Gastroesophageal sphincter (tissue), 4 donors: ENCODE data around the gene CXCL6. TPM values are rescaled to one million over a fixed set of nuclear protein-coding genes. Genes with fewer than 3 reads are reported as not detected.

Source experiments
- ATAC-seq: fragments of 150-250 bp; one replicate; pipeline ENCODE4 v1.9.1; 2016; ENCODE audit warnings: mild to moderate bottlenecking, moderate library complexity
- H3K27ac ChIP-seq, 4 donors: fragments of 200-600 bp; sonication (generic) in 3 of 4; 1 replicate in 3 of 4; 2 replicates in 1 of 4; pipeline ENCODE4 v1.5.1; 2016 to 2019
- H3K27me3 ChIP-seq: fragments of 200-600 bp; sonication (generic); one replicate; pipeline ENCODE4 v1.5.1; 2019
- H3K36me3 ChIP-seq, 2 donors: fragments of 200-600 bp; sonication (generic); one replicate each; pipeline ENCODE4 v1.5.1; 2019; ENCODE audit warnings: control low read depth in 1 of 2
- H3K4me1 ChIP-seq, 3 donors: fragments of 200-600 bp; sonication (generic); 1 replicate in 2 of 3; 2 replicates in 1 of 3; pipeline ENCODE4 v1.5.1; 2016 to 2019; ENCODE audit warnings: control low read depth in 2 of 3
- H3K4me3 ChIP-seq, 2 donors: fragments of 200-600 bp; sonication (generic); one replicate each; pipeline ENCODE4 v1.5.1; 2019; ENCODE audit warnings: mild to moderate bottlenecking in 1 of 2, moderate library complexity in 1 of 2
- H3K9me3 ChIP-seq, 3 donors: fragments of 200-600 bp; sonication (generic); one replicate each; pipeline ENCODE4 v1.5.1; 2017 to 2019; ENCODE audit warnings: control low read depth in 2 of 3
- EP300 ChIP-seq: sonication (generic); formaldehyde crosslinking; IDR thresholded peaks from one replicate; pipeline ENCODE4 v1.6.1; 2017; ENCODE audit warnings: antibody characterized with exemption, mild to moderate bottlenecking
- POLR2A ChIP-seq, 2 donors: fragments of 450-650 bp; IDR thresholded peaks; one replicate each; pipeline ENCODE4 v1.6.1; 2017; ENCODE audit warnings: antibody characterized with exemption in 2 of 2, mild to moderate bottlenecking in 2 of 2, moderate library complexity in 1 of 2
- POLR2AphosphoS5 ChIP-seq: sonication (generic); formaldehyde crosslinking; IDR thresholded peaks from one replicate; pipeline ENCODE4 v1.6.1; 2017; ENCODE audit warnings: antibody characterized with exemption
- WGBS, 2 donors: methylation state at CpG; one replicate each; pipeline ENCODE4 v1.1.5; 2018; ENCODE audit warnings: low coverage in 1 of 2; 5-methylcytosine and 5-hydroxymethylcytosine counted together
- total RNA-seq, 4 donors: library from RNA; depleted of rRNA; stranded (reverse); fragments of >200 nt; gene quantifications; one replicate each; pipeline ENCODE4 v1.1.0, GENCODE V29; 2016
- TF ChIP-seq, protein P1 (sequence below), 4 experiments: fragments of 200-600 bp in 2 of 4; fragments of 450-650 bp in 2 of 4; sonication (generic) in 1 of 4; IDR thresholded peaks; one replicate each; pipeline ENCODE4 v1.5.1; 2017 to 2019; ENCODE audit warnings: antibody characterized with exemption in 4 of 4, mild to moderate bottlenecking in 2 of 4, moderate library complexity in 2 of 4

CXCL6 gene
- total RNA-seq, 4 donors from 2014 or later, result 1.1 TPM; not detected in 3

DNA sequence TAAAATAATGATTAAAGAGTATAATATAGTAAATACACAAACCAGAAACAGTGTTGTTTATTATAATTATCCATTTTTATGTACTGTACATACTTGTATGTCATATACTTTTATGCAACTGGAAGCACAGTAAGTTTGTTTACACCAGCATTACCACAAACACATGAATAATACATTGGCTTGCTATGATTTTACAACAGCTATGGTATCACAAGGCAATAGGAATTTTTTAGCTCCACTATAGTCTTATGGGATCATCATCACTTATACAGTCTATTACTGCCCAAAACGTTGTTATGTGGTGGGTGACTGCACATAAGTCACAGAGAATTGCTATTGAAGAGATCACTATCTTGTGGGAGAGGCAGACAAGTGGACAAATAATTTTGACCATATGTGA, 14.8 kb downstream of the CXCL6 start:
- Histone ChIP-seq H3K27ac (no peak overlapping the region), H3K4me1 (no peaks in the 10 kb centered on the region), H3K9me3 (no peaks in the 10 kb centered on the region), H3K4me3 (no peak overlapping the region), H3K36me3 (no peaks in the 10 kb centered on the region), H3K27me3 (peaks cover 12% of the 10 kb centered on the region)
- 44 to 75% methylated on average over 1 of the region's 1 CpG for WGBS, 2 donors
- TF ChIP-seq, protein P1, sequence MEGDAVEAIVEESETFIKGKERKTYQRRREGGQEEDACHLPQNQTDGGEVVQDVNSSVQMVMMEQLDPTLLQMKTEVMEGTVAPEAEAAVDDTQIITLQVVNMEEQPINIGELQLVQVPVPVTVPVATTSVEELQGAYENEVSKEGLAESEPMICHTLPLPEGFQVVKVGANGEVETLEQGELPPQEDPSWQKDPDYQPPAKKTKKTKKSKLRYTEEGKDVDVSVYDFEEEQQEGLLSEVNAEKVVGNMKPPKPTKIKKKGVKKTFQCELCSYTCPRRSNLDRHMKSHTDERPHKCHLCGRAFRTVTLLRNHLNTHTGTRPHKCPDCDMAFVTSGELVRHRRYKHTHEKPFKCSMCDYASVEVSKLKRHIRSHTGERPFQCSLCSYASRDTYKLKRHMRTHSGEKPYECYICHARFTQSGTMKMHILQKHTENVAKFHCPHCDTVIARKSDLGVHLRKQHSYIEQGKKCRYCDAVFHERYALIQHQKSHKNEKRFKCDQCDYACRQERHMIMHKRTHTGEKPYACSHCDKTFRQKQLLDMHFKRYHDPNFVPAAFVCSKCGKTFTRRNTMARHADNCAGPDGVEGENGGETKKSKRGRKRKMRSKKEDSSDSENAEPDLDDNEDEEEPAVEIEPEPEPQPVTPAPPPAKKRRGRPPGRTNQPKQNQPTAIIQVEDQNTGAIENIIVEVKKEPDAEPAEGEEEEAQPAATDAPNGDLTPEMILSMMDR (IDR thresholded peaks at IDR 0.05), result no peak
- TF ChIP-seq POLR2A (IDR thresholded peaks at IDR 0.05), result no peak
- TF ChIP-seq EP300, result no peak
- no peak for TF ChIP-seq POLR2AphosphoS5
- no peak for ATAC-seq

DNA sequence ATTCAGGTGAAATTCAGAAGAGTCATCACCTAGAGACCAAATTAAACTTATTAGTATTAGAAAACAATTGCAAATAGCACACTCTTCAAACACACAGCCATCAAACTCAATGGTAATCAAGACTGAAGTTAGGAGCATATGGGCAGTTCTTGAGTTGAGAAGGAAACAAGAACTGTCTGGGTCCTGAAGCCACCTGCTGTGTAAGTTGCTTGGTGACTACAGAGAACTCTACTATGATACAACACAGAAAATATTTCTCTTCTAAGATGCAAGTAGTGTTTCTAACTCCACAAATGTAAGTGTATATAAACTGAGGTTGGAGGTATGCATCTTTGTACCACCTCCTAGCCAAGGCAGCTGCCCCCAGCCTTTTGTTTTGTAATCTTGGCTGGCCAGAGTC, 16.3 kb downstream of the CXCL6 start:
- H3K27ac ChIP-seq, result no peak overlapping the region
- H3K9me3 ChIP-seq, result no peaks in the 10 kb centered on the region
- no peak overlapping the region for H3K4me3 ChIP-seq
- H3K27me3 ChIP-seq, result peaks cover 12% of the 10 kb centered on the region
- no peaks in the 10 kb centered on the region for H3K36me3 ChIP-seq
- H3K4me1 ChIP-seq, result no peaks in the 10 kb centered on the region
- TF ChIP-seq POLR2A (IDR thresholded peaks at IDR 0.05) (no peak), POLR2AphosphoS5 (no peak), EP300 (no peak)
- TF ChIP-seq, protein P1 (IDR thresholded peaks at IDR 0.05), result no peak
- no peak for ATAC-seq

DNA sequence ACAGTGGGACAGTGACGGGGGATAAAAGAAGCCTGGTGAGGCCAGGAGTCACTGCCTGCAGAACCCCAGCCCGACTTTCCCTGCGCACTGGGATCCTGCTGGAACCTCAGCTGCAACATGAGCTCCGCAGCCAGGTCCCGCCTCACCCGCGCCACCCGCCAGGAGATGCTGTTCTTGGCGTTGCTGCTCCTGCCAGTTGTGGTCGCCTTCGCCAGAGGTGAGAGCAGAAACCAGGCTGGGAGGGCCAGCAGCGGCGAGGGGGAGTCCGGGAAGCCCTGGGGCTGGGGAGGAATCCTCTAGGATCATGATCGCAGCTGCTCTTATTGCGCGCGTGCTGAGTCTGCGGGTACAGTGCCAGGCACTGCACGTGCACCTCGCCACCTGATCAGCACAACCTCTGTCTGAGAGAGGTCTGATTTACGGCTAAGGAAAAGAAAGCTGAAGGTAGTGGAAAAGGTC, 16.8 kb downstream of the CXCL6 start, which contains the start of gene PF4V1:
Gene PF4V1, plus strand, starts transcription at position 51 of the 459 bp plus-strand sequence. Its CDS starts 67 bp downstream, at position 118.
- TF ChIP-seq, protein P1 (IDR thresholded peaks at IDR 0.05), result no peak
- TF ChIP-seq EP300 (no peak), POLR2A (IDR thresholded peaks at IDR 0.05) (no peak), POLR2AphosphoS5 (no peak)
- no peak within 1 kb of the TSS for H3K27ac ChIP-seq
- H3K27me3 ChIP-seq, result peaks cover 12% of the 10 kb centered on the region
- no peak within 1 kb of the TSS for H3K4me3 ChIP-seq
- no peak for ATAC-seq
- H3K4me1 ChIP-seq, result no peaks in the 10 kb centered on the region
- 4 to 20% methylated on average over 1 to 10 of the region's 22 CpGs for WGBS, 2 donors
- H3K36me3 ChIP-seq, result no peaks in the 10 kb centered on the region
- H3K9me3 ChIP-seq, result no peaks in the 10 kb centered on the region

DNA sequence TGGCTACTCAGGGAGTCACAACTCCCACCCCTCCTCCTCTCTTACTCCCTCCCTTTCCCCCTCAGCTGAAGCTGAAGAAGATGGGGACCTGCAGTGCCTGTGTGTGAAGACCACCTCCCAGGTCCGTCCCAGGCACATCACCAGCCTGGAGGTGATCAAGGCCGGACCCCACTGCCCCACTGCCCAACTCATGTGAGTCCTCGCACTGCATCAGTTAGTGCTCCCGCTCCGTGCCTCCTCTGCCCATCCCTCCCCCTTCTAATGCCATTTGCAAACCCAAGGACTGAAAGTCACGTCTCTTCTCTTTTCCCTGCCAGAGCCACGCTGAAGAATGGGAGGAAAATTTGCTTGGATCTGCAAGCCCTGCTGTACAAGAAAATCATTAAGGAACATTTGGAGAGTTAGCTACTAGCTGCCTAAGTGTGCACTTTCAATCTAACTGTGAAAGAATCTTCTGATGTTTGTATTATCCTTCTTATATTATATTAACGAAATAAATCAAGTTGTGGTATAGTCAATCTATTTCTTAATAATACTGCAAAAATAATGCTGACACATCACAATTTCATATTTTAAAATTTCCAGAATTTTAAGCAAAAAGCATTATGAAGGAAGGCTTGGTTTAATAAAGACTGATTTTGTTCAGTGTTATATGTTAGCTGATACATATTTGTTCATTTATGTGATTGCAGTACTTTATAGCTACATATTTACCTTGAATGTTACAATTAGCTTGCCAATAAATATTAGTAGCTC, 17.4 kb downstream of the CXCL6 start:
- Histone ChIP-seq H3K27me3 (peaks cover 12% of the 10 kb centered on the region), H3K36me3 (no peaks in the 10 kb centered on the region), H3K9me3 (no peaks in the 10 kb centered on the region), H3K4me3 (no peak overlapping the region), H3K4me1 (no peaks in the 10 kb centered on the region), H3K27ac (no peak overlapping the region)
- no peak for ATAC-seq
- 31 to 33% methylated on average over 3 to 8 of the region's 8 CpGs for WGBS, 2 donors
- no peak for TF ChIP-seq POLR2AphosphoS5
- no peak for TF ChIP-seq EP300
- TF ChIP-seq, protein P1 (IDR thresholded peaks at IDR 0.05), result no peak
- no peak for TF ChIP-seq POLR2A (IDR thresholded peaks at IDR 0.05)

DNA sequence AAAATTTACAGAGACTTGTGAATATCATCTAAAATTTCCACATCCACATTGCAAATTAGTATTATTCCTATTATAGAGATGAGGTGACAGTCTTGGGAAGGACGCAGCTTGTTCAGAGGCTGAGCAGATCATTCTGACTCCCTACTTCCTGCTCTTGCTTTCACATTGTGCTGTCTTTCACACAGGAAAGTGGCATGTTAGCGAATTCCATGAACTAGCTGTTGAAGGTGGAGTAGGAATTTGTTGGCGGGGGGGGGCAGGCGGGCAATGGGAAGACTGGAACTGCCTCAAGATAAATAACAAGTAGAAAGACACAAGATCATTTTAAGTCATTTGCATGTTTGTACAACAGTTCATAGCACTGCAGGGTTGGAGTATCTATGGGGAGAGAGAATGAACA, 18.9 kb downstream of the CXCL6 start:
- WGBS, 2 donors, result 53 to 54% methylated on average over 4 of the region's 4 CpGs
- no peaks in the 10 kb centered on the region for H3K36me3 ChIP-seq
- TF ChIP-seq, protein P1 (IDR thresholded peaks at IDR 0.05), result no peak
- TF ChIP-seq POLR2AphosphoS5 (no peak), EP300 (no peak), POLR2A (IDR thresholded peaks at IDR 0.05) (no peak)

More for the DNA sequence above, 18.9 kb downstream of the CXCL6 start:
- H3K4me1 ChIP-seq, result no peaks in the 10 kb centered on the region
- peaks cover 12% of the 10 kb centered on the region for H3K27me3 ChIP-seq
- ATAC-seq, result no peak
- H3K27ac ChIP-seq, result no peak overlapping the region
- H3K9me3 ChIP-seq, result no peaks in the 10 kb centered on the region
- no peak overlapping the region for H3K4me3 ChIP-seq
